PC-3 (cell line): ENCODE data around the gene SEPTIN2.

ENCODE experiments used
- CTCF ChIP-seq: fragments of 300-600 bp; sonication (generic); conservative IDR thresholded peaks from 2 replicates; pipeline ENCODE4 v1.5.1; 2017; ENCODE audit warnings: antibody characterized with exemption, low read depth, mild to moderate bottlenecking, low read length
- EZH2phosphoT487 ChIP-seq: fragments of 300-600 bp; sonication (generic); IDR thresholded peaks from 2 replicates; pipeline ENCODE4 v1.6.1; 2018; ENCODE audit warnings: mild to moderate bottlenecking, antibody characterized with exemption, low read length, borderline replicate concordance

- no peak for TF ChIP-seq EZH2phosphoT487
- no peak for TF ChIP-seq CTCF
These were observed 30.1 kb upstream of the SEPTIN2 start for GRCh38 chr2:241285596-241285995.
